Hepatocyte (in vitro differentiated cells): Measurements from ENCODE around the gene KRTAP10-7.

Experiments used
- EZH2phosphoT487 ChIP-seq: fragments of 200-600 bp; sonication (generic); IDR thresholded peaks from one replicate; pipeline ENCODE4 v1.6.1; 2018; ENCODE audit warnings: antibody characterized with exemption, mild to moderate bottlenecking, low read depth, moderate library complexity; ENCODE audit not compliant: unreplicated experiment, severe bottlenecking
- TF ChIP-seq, protein P1 (sequence below): fragments of 200-600 bp; sonication (generic); IDR thresholded peaks from 2 replicates; pipeline ENCODE4 v1.5.1; 2016; ENCODE audit warnings: antibody characterized with exemption, mild to moderate bottlenecking; ENCODE audit not compliant: poor library complexity

DNA sequence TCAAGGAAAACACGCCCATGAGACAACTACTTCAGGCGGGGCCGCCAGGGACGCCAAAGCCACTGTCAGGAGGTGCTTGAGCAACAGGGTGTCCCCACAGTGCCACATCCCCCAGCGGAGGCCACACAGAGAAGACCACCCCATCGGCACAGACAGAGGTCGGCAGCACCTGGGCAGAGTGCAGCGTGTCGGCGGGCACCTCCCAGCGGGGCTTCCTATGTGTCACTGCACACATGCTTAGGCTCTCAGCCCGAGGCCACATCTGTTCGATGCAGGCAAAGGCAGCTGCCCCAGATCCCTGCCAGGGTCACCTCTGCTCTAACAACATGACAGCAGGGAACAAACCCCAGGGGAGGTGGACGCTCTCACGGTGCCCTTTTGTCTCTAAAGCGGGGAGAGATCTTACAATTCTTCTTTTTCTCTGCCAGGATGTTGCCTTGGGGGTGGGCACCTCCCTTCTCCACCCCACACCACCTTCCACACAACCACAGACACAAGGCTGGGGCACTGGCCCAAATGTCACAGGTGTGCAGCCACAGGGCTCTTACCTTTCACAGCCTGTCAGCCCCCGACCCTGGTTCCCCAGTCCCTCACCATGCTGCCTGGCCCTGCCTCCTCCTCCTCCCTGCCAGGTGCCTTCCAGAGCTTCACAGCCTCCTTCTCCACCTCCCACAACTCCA, 15.7 kb downstream of the KRTAP10-7 start:
- TF ChIP-seq, protein P1, sequence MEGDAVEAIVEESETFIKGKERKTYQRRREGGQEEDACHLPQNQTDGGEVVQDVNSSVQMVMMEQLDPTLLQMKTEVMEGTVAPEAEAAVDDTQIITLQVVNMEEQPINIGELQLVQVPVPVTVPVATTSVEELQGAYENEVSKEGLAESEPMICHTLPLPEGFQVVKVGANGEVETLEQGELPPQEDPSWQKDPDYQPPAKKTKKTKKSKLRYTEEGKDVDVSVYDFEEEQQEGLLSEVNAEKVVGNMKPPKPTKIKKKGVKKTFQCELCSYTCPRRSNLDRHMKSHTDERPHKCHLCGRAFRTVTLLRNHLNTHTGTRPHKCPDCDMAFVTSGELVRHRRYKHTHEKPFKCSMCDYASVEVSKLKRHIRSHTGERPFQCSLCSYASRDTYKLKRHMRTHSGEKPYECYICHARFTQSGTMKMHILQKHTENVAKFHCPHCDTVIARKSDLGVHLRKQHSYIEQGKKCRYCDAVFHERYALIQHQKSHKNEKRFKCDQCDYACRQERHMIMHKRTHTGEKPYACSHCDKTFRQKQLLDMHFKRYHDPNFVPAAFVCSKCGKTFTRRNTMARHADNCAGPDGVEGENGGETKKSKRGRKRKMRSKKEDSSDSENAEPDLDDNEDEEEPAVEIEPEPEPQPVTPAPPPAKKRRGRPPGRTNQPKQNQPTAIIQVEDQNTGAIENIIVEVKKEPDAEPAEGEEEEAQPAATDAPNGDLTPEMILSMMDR = no peak
- TF ChIP-seq EZH2phosphoT487 = no peak
